Suprapubic skin (tissue), 4 donors: Measurements from ENCODE around the gene DNAH8.

Source experiments
- CTCF ChIP-seq, 2 donors: fragments of 200-600 bp in 1 of 2; fragments of 450-650 bp in 1 of 2; sonication (generic) in 1 of 2; IDR thresholded peaks; one replicate each; pipeline ENCODE4 v1.5.1; 2016 to 2019; ENCODE audit warnings: antibody characterized with exemption in 2 of 2, mild to moderate bottlenecking in 1 of 2, moderate library complexity in 1 of 2
- POLR2A ChIP-seq, 2 donors: fragments of 450-650 bp; IDR thresholded peaks; one replicate each; pipeline ENCODE4 v1.6.1; 2017; ENCODE audit warnings: antibody characterized with exemption in 2 of 2, mild to moderate bottlenecking in 2 of 2, moderate library complexity in 2 of 2
- POLR2AphosphoS5 ChIP-seq, 3 donors: sonication (generic); formaldehyde crosslinking; IDR thresholded peaks; one replicate each; pipeline ENCODE4 v1.6.1; 2017; ENCODE audit warnings: antibody characterized with exemption in 3 of 3

GRCh38 chr6:38837101-38837500 is 122.0 kb downstream of the DNAH8 start:
- TF ChIP-seq CTCF (IDR thresholded peaks at IDR 0.05) = no peak
- TF ChIP-seq POLR2AphosphoS5 (IDR thresholded peaks at IDR 0.05) = no peak
- no peak for TF ChIP-seq POLR2A (IDR thresholded peaks at IDR 0.05)
